ENCODE measurements around the gene CST3. TPM values are rescaled to one million over a fixed set of nuclear protein-coding genes. Genes with fewer than 3 reads are reported as not detected.

CST3 gene
- total RNA-seq, 1 donor from 2014 or later = 727 TPM

DNA sequence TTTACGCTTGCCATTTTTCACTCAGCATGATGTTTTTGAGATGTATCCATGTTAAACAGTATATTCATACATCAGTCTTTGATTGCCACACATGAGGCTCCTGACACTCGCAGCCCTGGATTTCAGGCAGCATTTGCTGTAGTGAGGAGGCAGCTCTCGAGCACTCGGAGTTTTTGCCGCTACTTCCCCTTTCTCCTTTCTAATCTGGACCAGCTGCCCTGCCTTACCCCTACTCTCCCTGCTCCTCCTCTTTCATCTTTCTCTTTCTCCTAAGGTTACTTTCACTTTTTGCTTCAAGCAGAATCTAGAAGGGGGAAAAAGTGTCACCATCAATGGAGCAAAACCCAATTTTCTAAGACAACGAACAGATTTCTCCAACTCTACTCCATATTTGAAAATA lies 5.9 kb upstream of the CST3 start:
- Histone ChIP-seq H3K4me1 (peaks cover 31% of the 10 kb centered on the region), H3K36me3 (no peaks in the 10 kb centered on the region), H3K27ac (no peak overlapping the region), H3K4me3 (no peak overlapping the region), H3K9me3 (no peaks in the 10 kb centered on the region), H3K27me3 (ENCODE audit: low read depth) (no peaks in the 10 kb centered on the region)
- intact Hi-C loops (cut with DNase I) = no loop called here
- ATAC-seq = no peak
- no peak for DNase-seq
- no peak for TF ChIP-seq CTCF (IDR thresholded peaks at IDR 0.05)

- TF ChIP-seq CTCF (IDR thresholded peaks at IDR 0.05) = no peak
- ATAC-seq (peak in 1 of 2 donors; percentile 18), DNase-seq (no peak)
- intact Hi-C loops (cut with DNase I) = no loop called here
- Histone ChIP-seq H3K27me3 (ENCODE audit: low read depth) (no peaks in the 10 kb centered on the region), H3K4me1 (peaks cover 30% of the 10 kb centered on the region), H3K9me3 (no peaks in the 10 kb centered on the region), H3K27ac (no peak overlapping the region), H3K4me3 (no peak overlapping the region), H3K36me3 (no peaks in the 10 kb centered on the region)
Measured at GRCh38 chr20:23641936-23642751, 4.4 kb upstream of the CST3 start.

- H3K27ac ChIP-seq = no peak overlapping the region
- intact Hi-C loops (cut with DNase I) = no loop called here
- no peak overlapping the region for H3K4me3 ChIP-seq
- H3K4me1 ChIP-seq = peaks cover 27% of the 10 kb centered on the region
- H3K9me3 ChIP-seq = no peaks in the 10 kb centered on the region
- no peaks in the 10 kb centered on the region for H3K27me3 ChIP-seq (ENCODE audit: low read depth)
- ATAC-seq = no peak
- no peak for DNase-seq
- no peak for TF ChIP-seq CTCF (IDR thresholded peaks at IDR 0.05)
- no peaks in the 10 kb centered on the region for H3K36me3 ChIP-seq
Measured at GRCh38 chr20:23640671-23641667, 3.2 kb upstream of the CST3 start.

- ATAC-seq (no peak), DNase-seq (no peak)
- Histone ChIP-seq H3K4me1 (peaks cover 35% of the 10 kb centered on the region), H3K4me3 (no peak overlapping the region), H3K36me3 (no peaks in the 10 kb centered on the region), H3K27me3 (ENCODE audit: low read depth) (no peaks in the 10 kb centered on the region), H3K9me3 (no peaks in the 10 kb centered on the region), H3K27ac (no peak overlapping the region)
- intact Hi-C loops (cut with DNase I) = no loop called here
- TF ChIP-seq CTCF (IDR thresholded peaks at IDR 0.05) = no peak
Measured at GRCh38 chr20:23640018-23640601, 2.4 kb upstream of the CST3 start.

- intact Hi-C loops (cut with DNase I) = no loop called here
- Histone ChIP-seq H3K4me3 (no peak overlapping the region), H3K4me1 (peaks cover 39% of the 10 kb centered on the region), H3K27ac (no peak overlapping the region), H3K9me3 (no peaks in the 10 kb centered on the region), H3K36me3 (peaks cover 4% of the 10 kb centered on the region), H3K27me3 (ENCODE audit: low read depth) (no peaks in the 10 kb centered on the region)
- DNase-seq (no peak), ATAC-seq (no peak)
- no peak for TF ChIP-seq CTCF (IDR thresholded peaks at IDR 0.05)
Measured at GRCh38 chr20:23639490-23639958, 1.8 kb upstream of the CST3 start.
